GM13976 (cell line): ENCODE measurements around the gene PDS5A.

Experiments used
- DNase-seq: peaks from one replicate; pipeline ENCODE4 v3.0.0; 2012; ENCODE audit warnings: low spot score
- CTCF ChIP-seq: IDR thresholded peaks from 2 replicates; pipeline ENCODE4 v1.5.1; 2012; ENCODE audit warnings: borderline replicate concordance, mild to moderate bottlenecking; ENCODE audit not compliant: insufficient read depth; ENCODE audit errors: extremely low read depth, missing control alignments, control extremely low read depth
- in situ Hi-C: fragments of 300-500 bp; cut with MboI; formaldehyde crosslinking; loops from one replicate; pipeline ENCODE4 v1.12.0; 2022; ENCODE audit warnings: low sequenced_read_pairs, mixed read lengths, inconsistent platforms; ENCODE audit not compliant: unreplicated experiment

PDS5A gene

DNA sequence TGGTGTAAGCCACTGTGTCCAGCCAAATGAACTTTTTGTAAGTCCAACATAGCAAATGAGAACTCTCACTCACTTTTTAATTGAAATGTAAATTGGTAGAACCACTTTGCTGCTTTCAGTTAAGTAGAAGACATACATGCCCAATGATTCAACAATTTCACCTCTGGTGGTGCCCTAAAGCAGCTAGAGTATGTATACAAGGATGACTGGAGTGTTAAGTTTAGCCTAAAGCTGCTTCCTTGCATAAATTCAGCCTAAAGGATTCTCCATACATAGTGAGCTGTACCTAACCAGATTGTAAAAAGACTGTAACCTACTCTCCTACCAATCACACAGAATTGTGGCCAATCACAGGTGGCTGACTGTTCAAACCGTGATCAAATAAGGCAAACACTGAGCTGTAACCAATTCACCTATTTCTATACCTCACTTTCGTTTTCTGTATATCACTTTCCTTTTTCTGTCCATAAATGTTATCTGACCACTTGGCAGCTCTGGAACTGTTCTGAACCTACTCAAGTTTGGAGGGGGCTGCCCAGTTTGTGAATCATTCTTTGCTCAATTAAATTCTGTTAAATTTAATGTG is 39.9 kb downstream of the PDS5A start:
- in situ Hi-C loops: no loop called here
- no peak for TF ChIP-seq CTCF
- peak; percentile 32 for DNase-seq

DNA sequence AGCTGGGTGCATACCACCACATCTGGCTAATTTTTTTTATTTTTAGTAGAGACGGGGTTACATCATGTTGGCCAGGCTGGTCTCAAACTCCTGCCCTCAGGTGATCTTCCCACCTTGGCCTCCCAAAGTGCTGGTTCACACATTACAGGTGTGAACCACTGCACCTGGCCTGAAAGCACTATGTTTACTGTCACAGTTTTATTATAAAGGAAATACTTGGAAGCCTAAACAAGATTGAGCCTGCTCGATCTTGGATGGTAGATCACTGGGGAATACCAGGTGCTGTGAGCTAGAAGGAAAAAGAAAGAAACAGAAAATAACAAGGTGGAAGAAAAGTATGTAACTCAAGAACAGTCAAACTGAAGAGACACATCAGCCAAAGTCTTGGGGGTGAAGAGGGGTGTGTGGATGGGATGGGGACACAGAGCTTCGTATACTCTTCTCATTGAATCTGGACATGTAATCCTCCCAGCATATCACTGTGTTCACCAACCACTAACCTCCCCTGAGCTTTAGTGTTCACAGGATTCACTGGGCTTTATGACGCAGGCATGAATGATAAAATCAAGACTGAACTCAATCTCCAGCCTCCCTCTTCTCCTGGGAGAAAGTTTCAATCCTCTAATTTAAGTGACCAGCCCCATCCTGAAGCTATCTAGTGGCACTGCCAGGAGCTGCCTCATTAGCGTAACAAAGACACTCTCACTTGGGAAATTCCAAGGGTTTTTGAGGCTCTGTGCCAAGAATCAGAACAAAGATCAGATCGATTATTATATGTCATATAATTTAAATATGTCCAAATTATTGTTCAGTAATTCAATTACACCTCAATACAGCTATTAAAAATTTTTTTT is 40.9 kb downstream of the PDS5A start:
- no peak for DNase-seq
- in situ Hi-C loops: no loop called here

DNA sequence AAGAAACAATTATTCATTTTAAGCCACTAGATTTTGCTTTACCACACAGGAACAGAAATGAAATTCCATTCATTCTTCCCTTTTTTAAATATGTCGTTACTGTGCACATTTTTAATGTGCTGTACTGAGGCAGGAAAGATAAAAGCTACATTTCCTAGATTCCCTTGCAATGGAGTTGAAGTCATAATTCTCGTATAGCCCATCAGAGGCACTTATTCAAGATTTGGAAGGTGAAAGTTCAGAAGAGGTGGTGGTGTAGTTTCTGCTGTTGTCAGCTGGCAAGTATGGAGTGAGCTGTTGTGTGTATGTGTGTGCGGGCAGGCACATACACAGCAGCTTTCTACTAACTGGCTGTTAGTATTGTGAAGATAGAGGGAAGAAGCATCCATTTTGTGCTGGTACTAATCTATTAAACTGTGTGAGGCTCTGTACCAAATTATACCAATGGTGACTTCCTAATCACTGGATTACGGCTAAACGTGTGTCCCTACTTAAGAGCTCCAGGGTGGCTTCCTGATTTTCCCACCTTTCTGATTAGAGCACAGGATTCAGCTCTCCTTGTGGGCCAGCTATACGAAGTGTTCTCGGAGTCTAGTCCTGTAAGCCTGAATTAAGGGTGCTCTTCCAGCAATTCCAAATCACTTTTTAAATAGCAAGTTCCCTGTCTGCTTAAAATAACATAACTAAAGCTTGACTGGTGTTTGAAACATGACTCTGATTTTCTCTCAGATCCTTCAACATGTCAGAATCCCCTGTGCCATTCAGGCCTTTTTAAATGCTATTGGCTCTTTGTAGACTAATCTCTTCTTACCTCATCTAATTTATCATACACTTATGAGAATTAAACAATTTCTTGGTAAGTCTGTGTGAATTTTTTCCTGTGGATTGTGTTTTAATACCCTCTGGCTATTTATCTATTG is 43.8 kb downstream of the PDS5A start:
- no peak for TF ChIP-seq CTCF
- in situ Hi-C loops: no loop called here
- DNase-seq: no peak

More for the DNA sequence above, 40.9 kb downstream of the PDS5A start:
- TF ChIP-seq CTCF: no peak

GRCh38 chr4:39932776-39933402 is 44.8 kb downstream of the PDS5A start:
- in situ Hi-C loops: no loop called here
- DNase-seq: peak; percentile 30
- no peak for TF ChIP-seq CTCF

DNA sequence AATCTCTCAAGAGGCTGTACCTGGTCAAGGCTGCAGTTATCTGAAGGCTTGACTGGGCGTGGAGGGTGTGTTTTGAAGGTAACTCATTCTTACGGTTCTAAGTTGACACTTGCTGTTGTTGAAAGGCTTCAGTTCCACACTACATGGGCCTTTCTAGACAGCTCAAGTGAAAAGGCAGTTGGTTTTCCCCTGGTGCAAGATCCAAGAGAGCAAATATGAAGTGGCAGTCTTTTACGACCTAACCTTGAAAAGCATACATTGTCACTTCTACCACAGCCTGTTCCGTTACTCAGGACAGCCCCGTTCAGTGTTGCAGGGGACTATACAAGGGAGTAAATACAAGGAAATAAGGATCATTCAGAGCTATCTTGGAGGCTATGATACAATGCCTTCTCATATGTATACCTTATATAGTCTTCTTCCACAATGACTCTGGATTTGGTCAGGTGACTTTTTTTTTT is 46.2 kb downstream of the PDS5A start:
- peak; percentile 26 for DNase-seq
- no peak for TF ChIP-seq CTCF
- in situ Hi-C loops: no loop called here

- in situ Hi-C loops: no loop called here
- TF ChIP-seq CTCF: no peak
- DNase-seq: no peak
Measured at GRCh38 chr4:39928538-39928937, 49.2 kb downstream of the PDS5A start.
